GDM1 (cell line): ENCODE results near the gene KAZN.

ENCODE experiments used
- DNase-seq: peaks from one replicate; lab custom pipeline; 2025; lab: John Stamatoyannopoulos, UW

The KAZN gene

DNA sequence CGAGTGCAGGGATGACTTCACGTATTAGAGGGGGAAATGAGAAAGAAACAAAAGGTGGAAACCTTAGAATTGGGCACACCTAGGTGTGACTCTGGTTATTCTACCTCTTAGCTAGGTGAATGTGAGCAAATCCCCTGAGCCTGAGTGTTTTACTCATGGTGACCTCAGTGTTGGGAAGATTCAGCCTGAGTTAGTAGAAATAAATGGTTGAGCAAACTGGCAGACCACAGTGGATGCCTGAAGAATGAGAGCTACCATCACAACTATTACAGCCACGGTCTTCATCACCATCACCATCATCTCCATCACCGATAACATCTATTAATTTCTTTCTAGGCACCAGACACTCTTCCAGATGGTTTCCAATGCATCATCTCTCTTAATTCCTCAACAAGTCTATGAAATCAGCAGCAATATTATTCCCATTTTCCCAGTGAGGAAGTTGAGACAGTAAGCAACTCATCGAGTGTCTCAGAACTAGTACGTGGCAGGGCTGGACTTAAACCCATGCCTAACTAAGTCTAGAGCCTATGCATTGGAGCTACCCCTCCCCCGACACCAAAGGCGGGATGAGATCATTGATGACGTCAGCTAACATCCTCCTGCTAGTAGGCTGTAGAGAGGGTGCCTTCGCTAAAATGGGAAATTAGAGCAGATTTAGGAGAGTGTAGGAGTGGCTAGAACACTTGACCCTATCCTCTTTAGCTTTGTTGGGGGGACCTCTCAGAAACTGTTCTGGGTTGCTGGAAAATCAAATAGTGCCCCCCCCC lies 7.9 kb upstream of the KAZN start:
- no peak for DNase-seq

DNA sequence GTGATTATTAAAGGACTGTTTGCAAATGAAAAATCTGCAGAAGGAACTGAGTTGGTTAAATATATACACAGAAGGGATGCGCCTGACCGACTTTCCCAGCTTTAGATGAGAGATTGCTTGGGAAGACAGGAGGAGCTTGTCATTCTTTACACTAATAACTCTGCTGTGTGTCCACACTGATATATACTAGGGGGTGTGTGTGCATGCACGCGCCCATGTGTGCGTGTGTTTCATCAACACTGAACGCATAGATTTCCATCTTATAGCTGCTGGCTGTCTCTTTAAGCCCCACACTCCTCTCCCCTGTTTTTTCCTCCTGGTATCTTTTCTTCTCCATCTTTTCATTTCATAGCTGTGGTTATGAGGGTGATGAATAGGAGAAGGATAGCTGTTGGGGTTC lies 6.9 kb upstream of the KAZN start:
- DNase-seq, result no peak

DNA sequence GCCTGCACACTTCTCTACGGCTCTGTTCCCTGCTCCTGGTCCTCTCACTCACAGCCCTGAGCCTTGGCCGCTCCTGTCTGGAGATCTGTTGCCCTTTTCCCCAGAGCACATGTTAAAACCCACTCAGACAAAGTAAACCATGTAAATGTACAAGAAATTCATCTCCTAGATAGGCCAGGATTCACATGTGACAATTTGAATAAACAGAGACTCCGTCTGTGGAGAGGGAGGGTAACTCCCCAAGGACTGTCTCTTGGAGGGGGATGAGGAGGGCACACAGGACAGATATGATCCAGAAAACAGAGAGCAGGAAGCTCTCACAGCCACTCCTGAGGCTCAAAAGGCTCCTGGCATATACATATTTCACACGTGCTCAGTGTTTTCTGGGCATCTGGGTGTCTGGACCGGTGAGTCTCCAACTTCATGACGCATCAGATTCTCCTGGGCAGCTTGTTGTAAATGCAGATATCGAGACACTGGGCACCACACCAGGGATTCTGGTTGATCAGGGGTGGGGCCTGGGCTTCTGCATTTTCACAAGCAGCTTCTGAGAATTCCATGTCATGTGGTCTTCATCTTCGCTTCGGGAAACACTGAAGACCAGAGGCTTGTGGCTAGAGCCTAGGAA lies 6.4 kb upstream of the KAZN start:
- no peak for DNase-seq

DNA sequence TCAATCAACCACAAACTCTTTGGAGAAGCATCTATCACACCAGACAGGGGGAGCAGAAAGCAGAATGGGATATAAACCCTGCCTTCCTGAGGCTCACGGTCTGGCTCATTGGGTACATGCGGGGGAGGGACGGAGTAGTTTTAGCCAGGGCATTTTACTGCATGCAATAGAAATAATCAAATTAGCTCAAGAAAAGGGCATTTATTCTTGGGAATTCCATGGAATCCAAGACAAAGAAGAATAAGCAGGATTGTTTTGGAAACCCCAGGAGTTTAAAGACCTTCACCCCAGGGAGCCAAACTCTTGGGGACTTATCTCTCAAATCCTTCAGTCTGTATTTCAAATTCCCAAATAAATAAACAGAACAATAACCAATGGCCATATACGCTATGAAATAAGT lies 5.2 kb upstream of the KAZN start:
- no peak for DNase-seq

DNA sequence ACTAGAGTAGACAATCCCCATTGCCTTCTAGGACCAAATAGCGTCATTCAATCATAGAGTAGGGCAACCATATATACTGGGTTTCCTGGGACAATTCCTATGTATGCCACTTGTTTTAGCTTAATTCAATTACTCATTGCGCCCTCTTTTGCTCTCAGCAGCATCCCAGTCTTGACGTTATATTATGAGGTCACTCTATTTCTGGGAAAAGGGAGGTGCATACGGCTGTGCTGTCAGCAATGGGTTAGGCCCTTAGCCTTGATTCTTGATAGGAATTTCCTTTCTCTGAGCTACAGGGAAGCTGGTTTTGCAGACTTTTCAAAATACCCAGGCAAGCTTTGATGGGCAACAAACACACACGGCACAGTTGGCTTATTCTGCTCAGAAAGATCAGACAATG lies 4.4 kb upstream of the KAZN start:
- no peak for DNase-seq

DNA sequence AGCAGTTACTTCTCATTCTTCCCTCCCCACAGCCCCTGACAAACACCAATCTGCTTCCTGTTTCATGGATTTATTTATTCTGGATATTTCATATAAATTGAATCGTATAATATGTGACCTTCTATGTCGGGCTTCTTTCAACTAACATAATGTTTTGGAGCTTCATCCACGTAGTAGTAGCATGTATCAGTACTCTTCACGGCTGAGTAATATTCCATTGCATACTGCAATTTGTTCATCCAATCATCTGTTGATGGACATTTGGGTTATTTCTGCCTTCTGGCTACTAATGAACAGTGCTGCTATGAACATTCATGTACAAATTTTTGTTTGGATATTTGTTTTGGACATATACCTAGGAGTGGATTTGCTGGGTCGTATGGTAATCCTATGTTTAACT lies 1.9 kb upstream of the KAZN start:
- no peak for DNase-seq

DNA sequence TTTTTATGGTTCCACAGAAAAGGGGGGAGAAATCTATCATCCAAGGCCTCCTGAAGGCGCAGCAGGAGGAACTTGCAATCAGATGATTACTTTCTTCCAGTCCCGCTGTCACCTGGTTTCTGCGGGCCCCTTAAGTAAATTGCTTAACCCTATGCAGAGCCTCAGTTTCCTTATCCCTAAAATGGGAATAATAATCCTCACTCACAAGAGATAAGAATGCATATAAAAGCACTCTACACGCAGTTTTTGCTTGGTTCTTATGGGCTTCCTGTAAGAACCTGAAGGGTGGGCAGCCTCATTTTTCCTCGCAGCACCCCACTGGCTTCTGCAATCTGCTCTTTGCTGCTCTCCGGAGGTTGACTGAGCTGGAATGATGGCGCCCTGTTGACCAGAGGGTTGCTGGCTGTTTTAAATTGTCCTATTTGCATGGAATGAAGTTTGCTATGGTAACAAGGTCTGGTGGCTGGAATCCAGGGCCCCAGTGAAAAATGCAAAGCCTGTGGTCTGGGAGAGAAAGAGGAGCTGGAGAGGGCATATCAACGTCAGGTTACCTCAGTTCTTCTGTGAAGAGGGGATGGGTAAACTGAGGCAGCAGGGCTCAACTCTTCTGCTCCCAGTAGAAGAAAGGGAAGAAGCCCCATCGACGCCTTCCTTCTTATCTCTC lies 1.0 kb upstream of the KAZN start:
- DNase-seq, result no peak

DNA sequence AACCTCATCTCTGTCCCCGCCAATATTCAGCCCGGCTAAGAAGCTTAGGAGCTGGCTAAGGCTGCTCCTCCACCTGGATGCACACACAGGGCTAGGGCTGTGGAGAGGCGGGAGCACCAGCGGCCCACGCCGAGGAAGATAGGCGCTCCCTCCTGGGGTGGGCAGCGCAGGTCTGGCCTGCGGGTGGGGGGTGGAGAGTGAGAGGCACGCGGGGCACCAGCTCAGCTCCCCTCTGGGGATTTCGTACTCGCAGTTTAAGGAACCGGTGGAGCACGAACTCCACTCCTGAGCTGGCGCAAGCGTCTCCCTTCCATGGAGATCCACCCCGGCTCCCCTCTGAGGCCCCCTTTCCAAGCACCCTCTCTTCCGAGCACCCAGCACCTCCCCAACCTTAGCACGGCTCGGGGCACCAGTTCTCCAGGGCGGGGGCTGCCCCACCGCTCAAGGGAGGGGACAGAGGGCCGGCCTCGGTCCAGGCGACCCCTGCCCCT lies 433 bp upstream of the KAZN start:
- DNase-seq, result no peak

DNA sequence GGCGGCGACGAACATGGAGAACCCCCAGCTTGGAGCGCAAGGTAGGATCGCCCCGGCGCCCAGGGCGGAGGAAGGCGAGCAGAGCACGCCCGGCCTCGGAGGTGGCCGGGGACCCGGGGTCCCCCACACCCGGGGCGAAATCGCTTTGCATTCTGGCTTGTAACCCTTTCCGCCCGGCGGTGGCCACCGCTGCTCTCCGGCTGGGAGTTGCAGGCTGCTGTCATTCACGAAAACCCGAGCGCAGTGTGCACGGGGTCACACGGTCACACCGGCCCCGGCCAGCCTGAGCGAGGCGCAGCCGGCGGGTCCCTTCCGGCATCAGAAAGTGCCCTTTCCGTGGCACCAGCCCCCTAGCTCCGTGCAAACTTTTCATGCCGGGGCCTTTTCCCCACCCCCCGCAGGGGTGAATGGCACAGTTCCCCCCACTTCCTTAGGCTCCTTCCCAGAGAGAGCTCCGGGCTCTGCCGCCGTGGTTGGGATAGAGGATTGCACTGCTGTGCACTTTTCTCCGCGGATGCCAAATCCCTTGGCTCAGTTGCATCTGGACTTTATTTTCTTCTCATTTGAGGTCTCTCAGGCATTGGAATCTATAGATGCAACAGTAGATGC lies 802 bp downstream of the KAZN start:
- DNase-seq, result no peak

DNA sequence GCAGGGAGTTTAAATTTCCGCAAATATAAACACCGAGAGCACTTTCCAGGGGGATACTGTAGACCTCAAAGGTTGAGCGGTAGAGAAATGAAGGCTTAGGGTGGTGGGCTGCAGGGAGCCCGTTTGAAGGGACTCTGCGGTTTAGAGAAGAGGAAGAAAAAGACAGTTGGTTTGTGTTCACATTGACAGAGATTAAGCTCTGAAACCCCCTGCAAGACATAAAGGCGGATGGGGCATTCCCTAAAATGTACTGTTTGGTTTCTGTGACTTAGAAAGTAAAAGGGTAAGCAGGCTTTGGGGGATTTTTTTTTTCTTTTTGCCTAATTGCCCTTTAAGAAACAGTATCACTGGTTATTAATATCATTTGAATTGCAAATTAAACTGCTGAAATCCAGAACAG lies 1.3 kb downstream of the KAZN start:
- DNase-seq, result no peak

DNA sequence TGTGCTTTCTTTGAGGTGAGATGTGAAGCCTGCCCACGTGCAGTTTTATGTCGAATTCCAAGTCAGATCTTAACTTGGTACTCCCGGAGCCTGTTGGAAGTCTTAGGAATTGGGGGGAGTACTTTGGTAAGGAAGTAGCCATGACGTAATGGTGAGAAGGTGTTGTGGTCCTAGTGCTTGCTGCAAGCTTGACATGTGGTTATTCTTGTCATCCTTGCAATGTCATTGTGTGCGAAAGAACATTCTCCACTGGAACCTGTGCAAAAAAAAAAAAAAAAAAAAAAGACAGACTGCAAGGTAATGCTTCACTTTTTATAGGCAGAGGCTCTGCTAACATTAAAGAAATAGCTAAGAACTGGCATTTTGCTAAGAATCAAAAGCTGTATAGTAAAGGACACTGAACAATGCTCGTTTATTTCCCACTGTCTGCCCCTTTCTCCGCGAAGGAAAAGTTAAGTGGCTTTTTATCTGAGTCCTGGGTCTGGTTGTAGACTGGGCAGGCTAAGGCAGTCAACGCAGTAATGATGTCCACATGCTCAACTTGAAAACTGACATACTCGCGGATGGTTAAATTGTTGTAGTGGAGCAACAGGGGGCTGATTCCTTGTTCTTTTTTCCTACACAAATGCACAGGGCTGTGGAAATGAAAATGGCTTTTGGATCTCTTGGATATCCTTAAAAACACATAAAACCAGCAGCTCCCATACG lies 2.1 kb downstream of the KAZN start:
- no peak for DNase-seq

DNA sequence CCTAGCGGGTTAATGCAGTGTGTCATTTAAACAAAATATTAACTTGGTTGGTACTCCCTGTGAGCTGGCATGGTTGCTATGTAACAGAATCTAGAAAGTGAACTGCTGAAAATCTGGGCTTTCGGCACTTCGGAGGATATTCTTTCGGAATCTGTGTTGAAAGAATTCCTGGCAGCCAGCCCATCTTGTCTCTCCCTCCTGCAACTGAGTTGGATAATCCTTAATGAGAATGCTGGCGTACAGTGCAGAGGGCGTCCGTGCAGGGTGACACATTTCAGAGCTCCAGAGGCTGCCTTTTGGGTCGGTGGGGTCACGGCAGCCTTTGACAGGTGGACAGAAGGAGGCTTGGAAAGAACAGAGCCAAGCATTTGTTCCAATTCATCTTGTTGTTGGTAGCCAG lies 3.7 kb downstream of the KAZN start:
- no peak for DNase-seq

DNA sequence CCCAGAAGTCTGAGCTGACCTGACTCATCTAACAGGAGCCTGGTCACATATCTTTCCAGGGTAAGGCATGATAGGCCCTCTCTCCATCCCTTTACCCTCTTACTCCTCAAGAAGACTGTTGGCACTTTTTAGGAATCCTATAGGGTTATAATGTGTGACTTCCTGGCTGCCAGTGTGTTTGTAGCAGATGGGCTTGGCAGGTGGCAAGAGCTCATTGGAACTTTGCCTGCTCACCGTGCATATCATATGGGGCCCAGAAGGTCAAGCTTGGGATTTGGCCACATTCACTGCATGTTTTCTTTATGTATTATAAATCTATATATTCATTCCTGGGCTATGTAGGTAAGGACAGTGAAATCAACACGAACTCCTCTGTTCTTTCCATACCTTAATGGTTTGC lies 5.2 kb downstream of the KAZN start:
- DNase-seq, result no peak

DNA sequence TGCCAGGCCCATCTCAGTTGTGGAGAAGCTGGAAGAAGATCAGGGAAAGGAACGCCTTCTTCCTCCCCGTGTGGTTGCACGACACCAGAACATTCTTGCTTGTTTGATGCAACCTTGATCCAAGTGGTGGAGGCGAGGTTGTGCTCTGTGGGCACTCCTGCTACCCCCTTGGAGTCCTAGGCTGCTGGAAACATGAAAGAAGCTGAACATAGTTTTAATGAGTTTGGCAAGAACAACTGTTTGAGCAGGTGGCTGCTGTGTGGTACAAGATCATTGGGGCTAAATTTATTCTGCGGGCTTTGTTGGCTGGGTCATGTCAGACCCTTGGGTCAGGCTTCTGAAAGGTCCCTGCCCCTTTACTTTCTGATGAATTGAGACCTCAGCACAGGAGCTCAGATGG lies 5.9 kb downstream of the KAZN start:
- no peak for DNase-seq

DNA sequence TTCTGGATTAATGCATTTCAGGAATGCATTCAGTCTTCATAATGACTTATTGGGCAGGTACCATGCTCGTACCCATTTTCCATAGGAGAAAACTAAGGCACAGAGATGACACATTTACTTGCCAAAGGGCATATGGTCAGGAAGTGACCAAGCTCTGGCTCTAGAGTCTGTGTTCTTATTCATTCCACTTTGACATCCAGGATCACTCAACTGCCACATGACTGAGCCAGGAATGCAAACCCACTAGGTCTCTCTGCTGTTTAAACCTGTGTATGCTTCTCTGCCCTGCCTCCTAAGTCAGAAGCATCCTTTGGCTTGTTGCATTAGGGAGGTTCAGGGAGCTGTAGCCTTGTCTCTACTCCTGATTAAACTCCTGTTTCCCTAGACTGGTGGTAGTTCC lies 7.5 kb downstream of the KAZN start:
- no peak for DNase-seq

DNA sequence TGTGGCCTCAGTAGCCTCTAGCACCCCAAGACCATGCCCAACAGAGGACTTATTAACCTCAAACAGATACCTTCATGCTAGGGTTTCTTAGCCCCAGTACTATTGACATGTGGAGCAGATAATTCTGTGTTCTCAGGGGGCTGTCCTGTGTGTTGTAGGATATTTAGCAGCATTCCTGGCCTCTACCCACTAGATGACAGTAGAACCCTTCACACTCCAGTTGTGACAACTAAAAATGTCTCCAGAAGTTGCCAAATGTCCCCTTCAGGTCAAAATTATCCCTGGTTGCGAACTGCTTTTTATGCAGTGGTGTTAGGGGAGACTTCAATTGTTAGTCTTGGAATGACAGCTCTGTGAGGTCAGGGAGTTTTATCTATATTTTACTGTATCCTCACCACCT lies 8.1 kb downstream of the KAZN start:
- DNase-seq, result no peak

DNA sequence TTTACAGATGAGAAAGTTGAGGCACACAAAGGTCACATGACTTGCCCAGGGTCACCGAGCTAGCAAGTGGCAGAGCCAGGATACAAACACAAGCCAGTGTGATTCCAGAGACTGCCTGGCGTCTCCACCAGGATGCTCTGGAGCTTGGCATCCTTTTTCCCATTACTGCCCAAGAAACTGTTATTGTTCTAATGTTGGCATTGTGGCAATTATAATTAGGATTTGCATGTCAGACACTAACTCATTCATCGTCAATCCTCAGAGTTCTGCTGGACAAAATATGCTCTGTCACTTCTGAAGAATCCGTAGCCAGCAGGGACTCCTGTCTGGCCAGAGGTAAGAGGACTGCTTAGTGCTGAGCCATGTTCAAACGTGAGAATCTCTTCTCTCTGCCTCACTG lies 8.8 kb downstream of the KAZN start:
- no peak for DNase-seq

DNA sequence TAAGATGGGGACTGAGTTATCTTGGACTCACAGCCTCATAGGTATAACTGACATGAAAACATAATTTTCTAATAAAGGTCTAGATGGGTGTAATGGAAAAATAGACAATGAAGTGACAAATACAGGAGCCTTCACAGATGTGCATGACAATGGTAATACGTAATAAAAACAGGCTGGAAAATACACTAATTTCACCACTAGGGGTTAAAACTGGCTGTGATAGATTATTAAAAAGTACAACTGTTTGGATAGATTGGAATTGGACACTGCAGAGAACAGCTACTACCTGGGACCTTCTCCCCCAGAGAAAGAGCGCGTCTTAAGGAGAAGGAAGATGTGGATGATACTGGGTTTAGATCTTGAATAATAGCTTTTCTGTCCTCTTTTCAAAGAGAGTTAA lies 9.8 kb downstream of the KAZN start:
- DNase-seq, result no peak

DNA sequence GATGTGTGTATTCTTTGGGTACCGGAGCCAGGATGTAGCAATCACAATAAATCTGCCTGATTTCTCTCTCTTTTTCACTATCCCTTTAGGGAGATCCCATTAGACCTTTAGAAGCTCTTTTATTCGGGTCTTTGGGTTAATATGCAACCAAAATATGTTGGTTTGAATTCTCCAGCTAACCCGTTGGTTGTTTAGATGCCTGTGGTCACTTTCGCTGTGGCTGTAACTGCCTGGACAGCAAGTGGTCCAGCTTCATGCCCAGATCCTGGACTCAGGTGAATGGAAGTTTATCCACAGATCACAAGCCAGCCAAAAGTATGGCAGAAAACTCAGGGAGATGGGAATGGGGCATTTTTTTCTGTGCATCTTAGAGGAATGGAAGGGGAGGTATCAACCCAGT lies 12.3 kb downstream of the KAZN start:
- no peak for DNase-seq

DNA sequence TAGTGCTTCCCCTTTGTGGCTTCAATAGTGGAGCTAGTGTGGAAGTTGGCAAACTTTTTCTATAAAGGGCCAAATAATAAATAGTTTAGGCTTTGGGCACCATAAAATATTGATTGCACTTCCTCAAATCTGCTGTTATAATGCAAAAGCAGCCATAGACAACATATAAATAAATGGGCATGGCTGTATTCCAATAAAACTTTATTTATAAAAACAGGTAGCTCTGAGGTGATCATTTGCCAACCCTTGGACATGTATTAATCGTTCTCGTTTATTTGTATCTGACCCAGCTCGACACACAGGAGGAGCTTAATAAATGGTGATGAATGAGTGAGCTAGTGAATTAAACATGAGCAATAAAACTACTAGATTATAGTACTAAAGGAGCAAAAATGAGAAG lies 13.3 kb downstream of the KAZN start:
- no peak for DNase-seq

DNA sequence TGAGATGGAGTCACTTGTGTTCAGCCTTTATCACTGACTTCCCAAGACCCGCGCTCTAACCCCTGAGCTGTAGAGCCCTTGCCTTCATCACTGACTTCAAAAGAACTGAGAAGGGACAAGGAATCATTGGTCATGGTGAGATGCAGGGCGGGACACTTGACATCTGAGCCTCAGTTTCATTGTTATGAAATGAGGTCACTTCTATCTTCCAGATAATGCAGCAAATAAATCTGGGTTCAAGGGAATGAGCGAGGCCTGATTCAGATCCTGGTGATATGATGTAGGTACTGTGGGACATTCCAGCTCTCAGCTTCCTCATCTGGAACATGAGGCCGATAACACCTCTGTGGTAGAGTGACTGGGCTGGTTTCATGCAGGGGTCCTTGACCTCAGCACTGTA lies 13.8 kb downstream of the KAZN start:
- no peak for DNase-seq

DNA sequence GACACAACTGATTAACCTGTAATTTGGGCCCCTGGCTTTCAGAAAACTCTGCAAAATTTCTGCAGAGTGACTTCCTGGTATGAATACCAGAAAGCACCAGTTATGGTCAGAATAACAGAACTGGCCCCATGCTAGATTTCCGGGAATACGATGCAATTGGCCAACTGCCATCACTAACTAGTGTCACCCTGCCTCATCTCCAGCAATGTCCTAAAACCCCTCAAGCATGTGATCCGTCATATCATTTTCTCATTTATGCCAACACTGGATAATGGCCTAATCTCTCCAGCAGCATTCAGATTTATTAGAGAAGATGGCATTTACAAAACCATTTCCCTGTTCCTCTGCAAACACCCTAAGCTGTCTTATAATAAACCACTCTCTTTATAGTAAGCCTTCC lies 15.4 kb downstream of the KAZN start:
- no peak for DNase-seq
